ENCODE results near the gene SMIM44. TPM values are rescaled to one million over a fixed set of nuclear protein-coding genes. Genes with fewer than 3 reads are reported as not detected.

Gene SMIM44
- total RNA-seq, 1 donor from 2014 or later, result not detected

DNA sequence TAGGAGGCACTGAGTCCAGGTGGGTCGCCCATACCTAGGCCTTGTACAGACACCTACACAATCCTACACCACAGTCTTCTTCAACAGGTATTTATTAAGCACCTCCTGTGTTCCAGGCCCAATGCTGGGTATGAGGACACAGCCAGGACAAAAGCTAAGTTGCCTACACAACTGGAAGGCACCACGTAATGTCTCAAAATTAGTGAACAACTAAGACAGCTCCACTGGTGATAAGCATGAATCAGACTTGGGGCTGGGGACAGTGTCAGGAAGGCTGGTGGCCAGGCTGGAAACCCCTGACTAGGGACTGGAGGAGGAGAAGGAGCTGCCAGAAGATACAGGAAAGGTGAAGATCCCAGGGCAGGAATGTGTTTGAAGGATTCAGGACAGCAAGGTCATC, 5.3 kb downstream of the SMIM44 start:
- Histone ChIP-seq H3K27me3 (ENCODE audit: control insufficient read depth, insufficient read depth, low read length) (peaks cover 9% of the 10 kb centered on the region), H3K4me3 (ENCODE audit: low read depth, low read length) (no peak overlapping the region), H3K36me3 (ENCODE audit: control insufficient read depth, insufficient read depth, low read length) (no peaks in the 10 kb centered on the region)
- TF ChIP-seq CTCF (IDR thresholded peaks at IDR 0.05; ENCODE audit: insufficient read depth, low read length, severe bottlenecking), result no peak
- DNase-seq (ENCODE audit: low read depth) (no peak), FAIRE-seq (peak; percentile 13)

DNA sequence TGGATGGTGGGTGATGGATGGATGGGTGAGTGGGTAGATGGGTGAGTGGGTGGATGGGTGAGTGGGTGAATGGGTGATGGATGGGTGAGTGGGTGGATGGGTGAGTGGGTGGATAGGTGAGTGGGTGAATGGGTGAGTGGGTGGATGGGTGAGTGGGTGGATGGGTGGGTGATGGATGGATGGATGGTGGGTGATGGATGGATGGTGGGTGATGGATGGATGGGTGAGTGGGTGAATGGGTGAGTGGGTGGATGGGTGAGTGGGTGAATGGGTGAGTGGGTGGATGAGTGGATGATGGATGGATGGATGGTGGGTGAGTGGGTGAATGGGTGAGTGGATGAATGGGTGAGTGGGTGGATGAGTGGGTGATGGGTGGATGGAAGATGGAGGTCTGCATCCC, 5.7 kb downstream of the SMIM44 start:
- DNase-seq (ENCODE audit: low read depth), result no peak
- Histone ChIP-seq H3K4me3 (ENCODE audit: low read depth, low read length) (no peak overlapping the region), H3K27me3 (ENCODE audit: control insufficient read depth, insufficient read depth, low read length) (peaks cover 9% of the 10 kb centered on the region), H3K36me3 (ENCODE audit: control insufficient read depth, insufficient read depth, low read length) (no peaks in the 10 kb centered on the region)
- TF ChIP-seq CTCF (IDR thresholded peaks at IDR 0.05; ENCODE audit: insufficient read depth, low read length, severe bottlenecking), result no peak
- peak; percentile 89 for FAIRE-seq

GRCh38 chr19:3476830-3477229, 6.4 kb downstream of the SMIM44 start:
- DNase-seq (ENCODE audit: low read depth) (no peak), FAIRE-seq (no peak)
- Histone ChIP-seq H3K27me3 (ENCODE audit: control insufficient read depth, insufficient read depth, low read length) (peaks cover 9% of the 10 kb centered on the region), H3K36me3 (ENCODE audit: control insufficient read depth, insufficient read depth, low read length) (no peaks in the 10 kb centered on the region), H3K4me3 (ENCODE audit: low read depth, low read length) (no peak overlapping the region)
- no peak for TF ChIP-seq CTCF (IDR thresholded peaks at IDR 0.05; ENCODE audit: insufficient read depth, low read length, severe bottlenecking)

GRCh38 chr19:3475449-3475848, 7.8 kb downstream of the SMIM44 start:
- Histone ChIP-seq H3K27me3 (ENCODE audit: control insufficient read depth, insufficient read depth, low read length) (peaks cover 6% of the 10 kb centered on the region), H3K36me3 (ENCODE audit: control insufficient read depth, insufficient read depth, low read length) (no peaks in the 10 kb centered on the region), H3K4me3 (ENCODE audit: low read depth, low read length) (no peak overlapping the region)
- no peak for DNase-seq (ENCODE audit: low read depth)
- no peak for FAIRE-seq
- TF ChIP-seq CTCF (IDR thresholded peaks at IDR 0.05; ENCODE audit: insufficient read depth, low read length, severe bottlenecking), result no peak

- FAIRE-seq (no peak), DNase-seq (ENCODE audit: low read depth) (no peak)
- Histone ChIP-seq H3K27me3 (ENCODE audit: control insufficient read depth, insufficient read depth, low read length) (peaks cover 6% of the 10 kb centered on the region), H3K36me3 (ENCODE audit: control insufficient read depth, insufficient read depth, low read length) (no peaks in the 10 kb centered on the region), H3K4me3 (ENCODE audit: low read depth, low read length) (no peak overlapping the region)
- no peak for TF ChIP-seq CTCF (IDR thresholded peaks at IDR 0.05; ENCODE audit: insufficient read depth, low read length, severe bottlenecking)
Measured at GRCh38 chr19:3474614-3475013, 8.6 kb downstream of the SMIM44 start.

DNA sequence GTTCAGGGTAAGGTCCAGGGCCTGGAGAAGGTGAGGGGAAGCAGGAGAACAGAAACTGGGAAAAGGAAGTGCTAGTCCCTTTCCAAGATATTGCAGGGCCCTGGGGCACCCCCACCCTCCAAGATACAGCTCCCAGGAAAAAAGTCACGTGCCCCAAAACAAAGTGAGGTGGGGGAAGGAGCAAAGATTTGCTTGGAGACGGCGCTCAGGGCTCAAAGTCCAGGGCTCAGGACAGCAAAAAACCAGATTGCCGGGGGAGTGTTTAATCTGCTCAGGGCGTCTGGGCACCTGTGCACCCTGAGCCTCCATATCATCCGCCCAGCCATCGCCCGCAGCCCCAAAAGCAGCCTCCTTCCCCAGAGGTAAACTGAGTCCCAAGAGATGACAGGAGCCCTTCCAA, 9.2 kb downstream of the SMIM44 start:
- no peak for TF ChIP-seq CTCF (IDR thresholded peaks at IDR 0.05; ENCODE audit: insufficient read depth, low read length, severe bottlenecking)
- Histone ChIP-seq H3K36me3 (ENCODE audit: control insufficient read depth, insufficient read depth, low read length) (no peaks in the 10 kb centered on the region), H3K4me3 (ENCODE audit: low read depth, low read length) (no peak overlapping the region), H3K27me3 (ENCODE audit: control insufficient read depth, insufficient read depth, low read length) (peaks cover 6% of the 10 kb centered on the region)
- FAIRE-seq (no peak), DNase-seq (ENCODE audit: low read depth) (no peak)

All from bronchial epithelial cell (primary cell).